Lower leg skin (tissue), 4 donors: ENCODE data around the gene MTG1. TPM values are rescaled to one million over a fixed set of nuclear protein-coding genes. Genes with fewer than 3 reads are reported as not detected.
"Not testable (repeated sequence)": the region's sequence is repeated elsewhere in the genome, so short reads cannot be mapped to it uniquely, and the experiment has no call there.

ENCODE experiments used
- DNase-seq, 2 donors: peaks; one replicate each; pipeline ENCODE4 v3.0.0-alpha.2; 2019; ENCODE audit warnings: low spot score in 2 of 2
- H3K4me3 ChIP-seq: fragments of 200-600 bp; sonication (generic); 2 replicates; pipeline ENCODE4 v1.5.1; 2017; ENCODE audit warnings: mild to moderate bottlenecking, low read depth; ENCODE audit not compliant: poor library complexity, severe bottlenecking
- CTCF ChIP-seq, 3 donors: fragments of 450-650 bp; IDR thresholded peaks; one replicate each; pipeline ENCODE4 v1.5.1; 2016; ENCODE audit warnings: antibody characterized with exemption in 3 of 3, mild to moderate bottlenecking in 3 of 3, moderate library complexity in 2 of 3
- POLR2A ChIP-seq, 2 donors: fragments of 450-650 bp; IDR thresholded peaks; one replicate each; pipeline ENCODE4 v1.6.1; 2016 to 2017; ENCODE audit warnings: antibody characterized with exemption in 2 of 2, mild to moderate bottlenecking in 1 of 2, moderate library complexity in 1 of 2
- WGBS, 2 donors: methylation state at CpG; one replicate each; pipeline ENCODE4 v1.1.5; 2018; 5-methylcytosine and 5-hydroxymethylcytosine counted together
- intact Hi-C: fragments of 100-400 bp; cut with DNase I; formaldehyde crosslinking; loops from one replicate; pipeline ENCODE4 v1.15.0; 2023; ENCODE audit warnings: low total_unique reads
- microRNA-seq, 2 donors: library from miRNA; unstranded; fragments of <30 nt; microRNA quantifications; one replicate each; pipeline ENCODE4, GENCODE V29; 2016; ENCODE audit warnings: borderline replicate concordance in 2 of 2, borderline number of aligned reads in 1 of 2
- total RNA-seq, 4 donors: library from RNA; depleted of rRNA; stranded (reverse); fragments of >200 nt; gene quantifications; one replicate each; pipeline ENCODE4 v1.1.0, GENCODE V29; 2016

Gene MTG1
- total RNA-seq, 4 donors from 2014 or later, result 16.4 to 36.0 (median 25.6) TPM

- intact Hi-C loops, result no loop called here
- H3K4me3 ChIP-seq, result no peak overlapping the region
- WGBS, 2 donors, result 90 to 95% methylated on average over 5 to 7 of the region's 7 CpGs
- no peak for DNase-seq
- TF ChIP-seq CTCF (IDR thresholded peaks at IDR 0.05) (no peak), POLR2A (IDR thresholded peaks at IDR 0.05) (no peak)
Observed at GRCh38 chr10:133465950-133466474, 72.1 kb downstream of the MTG1 start.

GRCh38 chr10:133466683-133467275 is 72.8 kb downstream of the MTG1 start:
- WGBS, 2 donors, result 91 to 95% methylated on average over 6 to 7 of the region's 7 CpGs
- intact Hi-C loops, result no loop called here
- TF ChIP-seq CTCF (IDR thresholded peaks at IDR 0.05) (no peak), POLR2A (IDR thresholded peaks at IDR 0.05) (no peak)
- no peak overlapping the region for H3K4me3 ChIP-seq
- DNase-seq, result peak in 1 of 2 donors; percentile 67

- no peak overlapping the region for H3K4me3 ChIP-seq
- TF ChIP-seq CTCF (IDR thresholded peaks at IDR 0.05) (no peak), POLR2A (IDR thresholded peaks at IDR 0.05) (no peak)
- no peak for DNase-seq
- 84 to 86% methylated on average over 17 of the region's 17 CpGs for WGBS, 2 donors
- intact Hi-C loops, result no loop called here
Observed at GRCh38 chr10:133467286-133467911, 73.4 kb downstream of the MTG1 start.

GRCh38 chr10:133469205-133469604 is 75.2 kb downstream of the MTG1 start:
- H3K4me3 ChIP-seq, DNase-seq, intact Hi-C loops: not testable (repeated sequence)
- 86 to 89% methylated on average over 3 of the region's 3 CpGs for WGBS, 2 donors

- intact Hi-C loops, result no loop called here
- DNase-seq, result no peak
- WGBS, 2 donors, result 83 to 85% methylated on average over 7 of the region's 7 CpGs
- TF ChIP-seq POLR2A (IDR thresholded peaks at IDR 0.05), result no peak
- TF ChIP-seq CTCF (IDR thresholded peaks at IDR 0.05), result no peak
- no peak overlapping the region for H3K4me3 ChIP-seq
Observed at GRCh38 chr10:133471300-133472109, 77.5 kb downstream of the MTG1 start.

Small RNAs within 50 kb of the gene (microRNA-seq; reads per million reads assigned to microRNA genes)
- 0 to 0.57 reads per million in 2 donors for gene MIR3944

Other genes starting within 250 kb of the MTG1 start
- gene KNDC1, start 233.9 kb upstream of the MTG1 start, total RNA-seq, result under 1 TPM; 0.19 to 0.59 (median 0.39) TPM
- gene UTF1, start 163.9 kb upstream of the MTG1 start, total RNA-seq, result not detected
- under 1 TPM in 2 of 4 donors, not detected in 2; 0.42 to 0.65 TPM for gene VENTX, start 156.3 kb upstream of the MTG1 start, total RNA-seq
- gene ADAM8, start 117.3 kb upstream of the MTG1 start, total RNA-seq, result 1 to 10 TPM; 3.3 to 5.9 (median 4.6) TPM
- gene TUBGCP2, start 85.3 kb upstream of the MTG1 start, total RNA-seq, result 10 to 100 TPM; 41.1 to 75.7 (median 43.5) TPM
- 10 to 100 TPM; 15.8 to 30.3 (median 22.0) TPM for gene ZNF511, start 85.2 kb upstream of the MTG1 start, total RNA-seq
- gene CALY, start 57.3 kb upstream of the MTG1 start, total RNA-seq, result not detected
- not detected for gene PRAP1, start 46.8 kb upstream of the MTG1 start, total RNA-seq
- 10 to 100 TPM; 11.1 to 15.8 (median 15.0) TPM for gene FUOM, start 36.1 kb upstream of the MTG1 start, total RNA-seq
- 10 to 100 TPM; 40.0 to 85.7 (median 61.8) TPM for gene ECHS1, start 20.8 kb upstream of the MTG1 start, total RNA-seq
- 10 to 100 TPM in 3 of 4 donors, 1 to 10 TPM in 1; 8.1 to 21.8 (median 14.4) TPM for gene PAOX, start 14.9 kb upstream of the MTG1 start, total RNA-seq
- gene SPRN, start 30.5 kb downstream of the MTG1 start, total RNA-seq, result under 1 TPM in 2 of 4 donors, not detected in 2; 0.13 to 0.19 TPM
- gene SCART1, start 59.8 kb downstream of the MTG1 start, total RNA-seq, result 1 to 10 TPM in 3 of 4 donors, under 1 TPM in 1; 0.80 to 2.2 (median 1.6) TPM
- 10 to 100 TPM; 15.2 to 68.5 (median 20.3) TPM for gene CYP2E1, start 133.2 kb downstream of the MTG1 start, total RNA-seq
- gene SYCE1, start 171.4 kb downstream of the MTG1 start, total RNA-seq, result 1 to 10 TPM in 1 of 4 donors, not detected in 3; 3.5 TPM
- gene FRG2B, start 232.6 kb downstream of the MTG1 start, total RNA-seq, result not detected